ENCODE data around the gene PIEZO2.

DNA sequence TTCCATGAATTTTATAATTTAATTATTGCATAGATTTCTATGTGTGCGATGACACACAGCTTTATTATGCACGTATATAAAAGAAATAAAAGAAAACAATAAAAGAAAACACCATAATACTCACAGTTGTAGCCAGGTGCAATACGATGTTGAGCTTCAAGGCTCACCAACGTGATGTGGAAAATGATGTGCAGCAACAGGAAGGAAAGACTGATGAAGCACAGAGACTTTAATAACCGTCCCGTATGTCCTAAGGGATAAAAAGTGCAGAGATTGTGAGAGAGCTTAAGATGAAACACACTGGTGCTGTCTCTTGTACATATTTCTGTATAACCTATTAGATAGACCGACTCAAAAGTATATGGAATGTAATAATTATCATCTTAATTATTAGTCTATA lies 170.0 kb downstream of the PIEZO2 start:
- TF ChIP-seq, protein P1, sequence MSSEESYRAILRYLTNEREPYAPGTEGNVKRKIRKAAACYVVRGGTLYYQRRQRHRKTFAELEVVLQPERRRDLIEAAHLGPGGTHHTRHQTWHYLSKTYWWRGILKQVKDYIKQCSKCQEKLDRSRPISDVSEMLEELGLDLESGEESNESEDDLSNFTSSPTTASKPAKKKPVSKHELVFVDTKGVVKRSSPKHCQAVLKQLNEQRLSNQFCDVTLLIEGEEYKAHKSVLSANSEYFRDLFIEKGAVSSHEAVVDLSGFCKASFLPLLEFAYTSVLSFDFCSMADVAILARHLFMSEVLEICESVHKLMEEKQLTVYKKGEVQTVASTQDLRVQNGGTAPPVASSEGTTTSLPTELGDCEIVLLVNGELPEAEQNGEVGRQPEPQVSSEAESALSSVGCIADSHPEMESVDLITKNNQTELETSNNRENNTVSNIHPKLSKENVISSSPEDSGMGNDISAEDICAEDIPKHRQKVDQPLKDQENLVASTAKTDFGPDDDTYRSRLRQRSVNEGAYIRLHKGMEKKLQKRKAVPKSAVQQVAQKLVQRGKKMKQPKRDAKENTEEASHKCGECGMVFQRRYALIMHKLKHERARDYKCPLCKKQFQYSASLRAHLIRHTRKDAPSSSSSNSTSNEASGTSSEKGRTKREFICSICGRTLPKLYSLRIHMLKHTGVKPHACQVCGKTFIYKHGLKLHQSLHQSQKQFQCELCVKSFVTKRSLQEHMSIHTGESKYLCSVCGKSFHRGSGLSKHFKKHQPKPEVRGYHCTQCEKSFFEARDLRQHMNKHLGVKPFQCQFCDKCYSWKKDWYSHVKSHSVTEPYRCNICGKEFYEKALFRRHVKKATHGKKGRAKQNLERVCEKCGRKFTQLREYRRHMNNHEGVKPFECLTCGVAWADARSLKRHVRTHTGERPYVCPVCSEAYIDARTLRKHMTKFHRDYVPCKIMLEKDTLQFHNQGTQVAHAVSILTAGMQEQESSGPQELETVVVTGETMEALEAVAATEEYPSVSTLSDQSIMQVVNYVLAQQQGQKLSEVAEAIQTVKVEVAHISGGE (tag by site-specific recombination; conservative IDR thresholded peaks at IDR 0.05; ENCODE audit: low read depth), result no peak
- TF ChIP-seq, protein P2, sequence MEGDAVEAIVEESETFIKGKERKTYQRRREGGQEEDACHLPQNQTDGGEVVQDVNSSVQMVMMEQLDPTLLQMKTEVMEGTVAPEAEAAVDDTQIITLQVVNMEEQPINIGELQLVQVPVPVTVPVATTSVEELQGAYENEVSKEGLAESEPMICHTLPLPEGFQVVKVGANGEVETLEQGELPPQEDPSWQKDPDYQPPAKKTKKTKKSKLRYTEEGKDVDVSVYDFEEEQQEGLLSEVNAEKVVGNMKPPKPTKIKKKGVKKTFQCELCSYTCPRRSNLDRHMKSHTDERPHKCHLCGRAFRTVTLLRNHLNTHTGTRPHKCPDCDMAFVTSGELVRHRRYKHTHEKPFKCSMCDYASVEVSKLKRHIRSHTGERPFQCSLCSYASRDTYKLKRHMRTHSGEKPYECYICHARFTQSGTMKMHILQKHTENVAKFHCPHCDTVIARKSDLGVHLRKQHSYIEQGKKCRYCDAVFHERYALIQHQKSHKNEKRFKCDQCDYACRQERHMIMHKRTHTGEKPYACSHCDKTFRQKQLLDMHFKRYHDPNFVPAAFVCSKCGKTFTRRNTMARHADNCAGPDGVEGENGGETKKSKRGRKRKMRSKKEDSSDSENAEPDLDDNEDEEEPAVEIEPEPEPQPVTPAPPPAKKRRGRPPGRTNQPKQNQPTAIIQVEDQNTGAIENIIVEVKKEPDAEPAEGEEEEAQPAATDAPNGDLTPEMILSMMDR (tag by site-specific recombination; IDR thresholded peaks at IDR 0.05), result no peak
- no peak for TF ChIP-seq YY1 (tag by site-specific recombination; IDR thresholded peaks at IDR 0.05)
